Brain microvascular endothelial cell (primary cell): Measurements from ENCODE around the gene PACSIN2.

Source experiments
- DNase-seq: peaks from one replicate; pipeline ENCODE4 v3.0.0-alpha.2; 2020
- H3K27ac ChIP-seq: fragments of 250-450 bp; sonication (Bioruptor Pico); 2 replicates; pipeline ENCODE4 v1.5.1; 2020; ENCODE audit warnings: mild to moderate bottlenecking, moderate library complexity
- H3K27me3 ChIP-seq: fragments of 250-450 bp; sonication (Bioruptor Pico); replicated peaks from 2 replicates; pipeline ENCODE4 v1.5.1; 2020; ENCODE audit warnings: mild to moderate bottlenecking
- H3K36me3 ChIP-seq: fragments of 250-450 bp; sonication (Bioruptor Pico); replicated peaks from 2 replicates; pipeline ENCODE4 v1.5.1; 2020; ENCODE audit warnings: mild to moderate bottlenecking
- H3K4me3 ChIP-seq: 2 replicates; pipeline ENCODE4 v1.5.1; 2011; ENCODE audit warnings: low read depth, mild to moderate bottlenecking, control low read depth, low read length, moderate library complexity
- in situ Hi-C: cut with HindIII; loops from 2 replicates; pipeline ENCODE4 v1.10.0; 2017; ENCODE audit warnings: low sequenced_read_pairs, low pct_ligation_motif_present
- TF ChIP-seq, protein P1 (sequence below): IDR thresholded peaks from 2 replicates; pipeline ENCODE4 v1.5.1; 2011; ENCODE audit warnings: low read depth, mild to moderate bottlenecking, moderate library complexity, low read length, control low read depth, inconsistent platforms; ENCODE audit errors: missing control alignments

PACSIN2 gene

DNA sequence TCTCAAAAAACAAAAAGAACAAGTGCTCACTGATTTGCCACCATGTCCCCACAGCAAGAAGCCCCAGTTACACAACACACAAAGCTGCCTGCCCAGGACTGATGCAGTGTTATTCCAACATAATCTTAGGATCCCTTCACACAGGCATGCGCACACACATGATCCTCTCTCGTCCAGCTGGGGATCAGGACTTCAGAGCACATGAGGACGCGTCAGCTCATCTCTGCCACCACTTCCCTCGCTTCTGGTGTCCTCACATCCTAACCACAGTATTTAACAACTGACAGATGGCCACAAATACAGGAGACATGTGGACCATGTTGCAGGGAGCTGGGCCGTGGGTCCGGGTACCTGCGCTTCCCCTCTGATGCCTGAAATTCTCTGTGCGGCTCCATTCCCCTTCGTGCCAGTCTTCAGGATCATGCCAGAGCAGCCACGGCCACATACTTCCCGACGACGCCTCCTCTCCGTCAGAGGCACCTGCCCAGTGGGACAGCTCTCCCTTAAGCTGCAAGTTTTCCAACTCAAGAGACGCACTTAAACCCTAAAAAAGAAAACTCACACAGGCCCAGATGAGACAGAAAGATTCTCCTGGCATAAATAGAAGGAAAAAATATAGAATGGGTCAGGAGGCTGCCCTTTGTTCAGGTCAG, 68.3 kb downstream of the PACSIN2 start:
- no peak overlapping the region for H3K4me3 ChIP-seq
- in situ Hi-C loops = no loop called here

DNA sequence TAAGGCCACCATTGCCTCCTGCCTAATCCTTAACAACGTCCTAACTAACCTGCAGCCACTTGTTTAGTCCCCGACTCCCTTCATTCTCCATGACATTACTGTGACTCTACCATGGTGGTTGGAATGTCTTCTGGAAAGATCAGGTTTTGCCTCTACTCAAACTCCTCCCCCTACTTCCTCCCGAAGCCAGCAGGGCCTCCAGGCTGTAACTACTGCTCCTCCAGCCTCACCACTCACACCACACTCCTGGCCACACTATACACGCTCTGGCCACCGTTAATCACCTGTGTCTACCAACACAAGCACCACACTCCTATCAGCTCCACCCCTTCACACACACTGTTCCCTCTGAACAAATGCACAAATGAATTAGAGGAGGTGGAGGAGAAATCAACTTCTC, 69.2 kb downstream of the PACSIN2 start:
- TF ChIP-seq, protein P1, sequence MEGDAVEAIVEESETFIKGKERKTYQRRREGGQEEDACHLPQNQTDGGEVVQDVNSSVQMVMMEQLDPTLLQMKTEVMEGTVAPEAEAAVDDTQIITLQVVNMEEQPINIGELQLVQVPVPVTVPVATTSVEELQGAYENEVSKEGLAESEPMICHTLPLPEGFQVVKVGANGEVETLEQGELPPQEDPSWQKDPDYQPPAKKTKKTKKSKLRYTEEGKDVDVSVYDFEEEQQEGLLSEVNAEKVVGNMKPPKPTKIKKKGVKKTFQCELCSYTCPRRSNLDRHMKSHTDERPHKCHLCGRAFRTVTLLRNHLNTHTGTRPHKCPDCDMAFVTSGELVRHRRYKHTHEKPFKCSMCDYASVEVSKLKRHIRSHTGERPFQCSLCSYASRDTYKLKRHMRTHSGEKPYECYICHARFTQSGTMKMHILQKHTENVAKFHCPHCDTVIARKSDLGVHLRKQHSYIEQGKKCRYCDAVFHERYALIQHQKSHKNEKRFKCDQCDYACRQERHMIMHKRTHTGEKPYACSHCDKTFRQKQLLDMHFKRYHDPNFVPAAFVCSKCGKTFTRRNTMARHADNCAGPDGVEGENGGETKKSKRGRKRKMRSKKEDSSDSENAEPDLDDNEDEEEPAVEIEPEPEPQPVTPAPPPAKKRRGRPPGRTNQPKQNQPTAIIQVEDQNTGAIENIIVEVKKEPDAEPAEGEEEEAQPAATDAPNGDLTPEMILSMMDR = no peak
- Histone ChIP-seq H3K27ac (peak overlapping the region; percentile 4), H3K4me3 (no peak overlapping the region), H3K27me3 (no peaks in the 10 kb centered on the region), H3K36me3 (peaks cover 2% of the 10 kb centered on the region)
- no peak for DNase-seq
- in situ Hi-C loops = no loop called here

More for the DNA sequence above, 68.3 kb downstream of the PACSIN2 start:
- H3K27ac ChIP-seq = peak overlapping the region; percentile 15
- H3K36me3 ChIP-seq = peaks cover 2% of the 10 kb centered on the region
- no peaks in the 10 kb centered on the region for H3K27me3 ChIP-seq
- DNase-seq = no peak
- TF ChIP-seq, protein P1 = no peak

DNA sequence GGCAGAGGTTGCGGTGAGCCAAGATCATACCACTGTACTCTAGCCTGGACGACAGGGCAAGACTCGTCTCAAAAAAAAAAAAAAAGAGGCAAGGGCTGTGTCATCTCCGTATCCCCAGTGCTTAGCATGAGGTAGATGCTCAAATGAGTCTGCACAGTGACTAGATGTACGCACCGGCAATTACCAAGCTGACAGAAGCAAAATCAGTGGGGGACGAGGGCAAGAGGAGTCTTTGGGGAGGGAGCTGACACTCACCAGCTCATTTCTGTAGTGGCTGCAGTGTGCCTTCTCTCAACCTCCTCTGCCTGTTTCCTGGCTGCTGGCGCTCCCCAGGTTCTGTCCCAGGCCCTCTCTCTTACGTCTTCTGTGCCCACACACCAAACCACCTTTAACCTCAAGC, 69.9 kb downstream of the PACSIN2 start:
- no peak for DNase-seq
- Histone ChIP-seq H3K4me3 (no peak overlapping the region), H3K36me3 (peaks cover 2% of the 10 kb centered on the region), H3K27me3 (no peaks in the 10 kb centered on the region), H3K27ac (no peak overlapping the region)
- TF ChIP-seq, protein P1 = no peak
- in situ Hi-C loops = no loop called here

DNA sequence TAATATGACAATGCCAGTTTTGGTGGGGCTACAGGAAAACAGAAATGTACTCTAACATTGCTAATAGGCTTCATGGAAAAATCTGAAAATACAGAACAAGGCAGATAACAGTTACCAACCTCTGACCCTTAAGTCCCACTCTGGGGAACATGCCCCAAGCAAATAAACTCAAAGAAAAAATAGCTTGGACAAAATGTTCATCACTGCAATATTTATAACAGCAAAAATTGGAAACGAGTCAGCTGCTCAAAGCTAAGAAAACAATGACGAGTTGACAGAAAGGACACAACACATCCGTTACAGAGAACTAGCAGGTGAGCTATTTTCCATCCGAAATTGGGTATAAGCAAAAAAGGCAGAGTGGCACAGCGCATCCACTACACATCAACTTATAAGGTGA, 70.5 kb downstream of the PACSIN2 start:
- in situ Hi-C loops = no loop called here

DNA sequence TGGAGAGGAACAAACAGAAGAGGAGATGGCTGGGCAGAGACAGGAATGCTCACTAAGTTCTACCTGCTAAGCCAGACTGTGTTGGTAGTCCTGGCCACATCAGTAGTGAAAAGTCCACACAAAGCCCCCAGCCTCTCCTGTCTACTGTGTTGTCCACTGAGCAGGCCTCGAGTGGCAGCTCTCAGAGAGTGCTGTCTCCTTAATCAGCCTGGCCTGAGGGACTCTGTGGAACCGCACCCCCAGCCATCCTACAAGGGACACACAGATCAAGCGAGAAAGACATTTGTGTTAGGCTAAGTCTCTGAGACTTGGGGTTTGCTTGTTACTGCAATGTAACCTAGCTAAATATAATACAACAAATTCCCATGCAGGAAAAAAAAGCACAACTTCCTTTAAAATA, 71.0 kb downstream of the PACSIN2 start:
- in situ Hi-C loops = no loop called here

More for the DNA sequence above, 70.5 kb downstream of the PACSIN2 start:
- Histone ChIP-seq H3K4me3 (no peak overlapping the region), H3K36me3 (peaks cover 2% of the 10 kb centered on the region), H3K27ac (no peak overlapping the region), H3K27me3 (no peaks in the 10 kb centered on the region)
- no peak for DNase-seq
- TF ChIP-seq, protein P1 = no peak

DNA sequence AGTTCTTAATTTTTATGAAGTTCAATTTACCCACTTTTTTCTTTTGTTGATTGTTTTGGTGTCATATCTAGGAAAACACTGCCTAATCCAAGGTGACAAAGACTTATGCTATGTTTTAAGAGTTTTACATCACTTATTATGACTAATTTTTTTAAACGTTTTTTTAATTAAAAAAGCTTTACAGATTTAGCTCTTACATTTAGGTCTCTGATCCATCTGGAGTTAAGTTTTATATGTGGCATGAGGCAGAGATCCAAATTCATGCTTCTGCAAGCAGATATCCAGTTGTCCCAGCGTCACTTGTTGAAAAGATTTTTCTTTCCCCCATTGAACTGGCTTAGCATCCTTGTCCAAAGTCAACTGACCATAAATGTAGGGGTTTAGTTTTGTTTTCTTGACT, 72.6 kb downstream of the PACSIN2 start:
- Histone ChIP-seq H3K27ac (no peak overlapping the region), H3K36me3 (peaks cover 2% of the 10 kb centered on the region), H3K27me3 (no peaks in the 10 kb centered on the region), H3K4me3 (no peak overlapping the region)
- no peak for DNase-seq
- TF ChIP-seq, protein P1 = no peak
- in situ Hi-C loops = no loop called here

More for the DNA sequence above, 71.0 kb downstream of the PACSIN2 start:
- Histone ChIP-seq H3K27me3 (no peaks in the 10 kb centered on the region), H3K27ac (no peak overlapping the region), H3K4me3 (no peak overlapping the region), H3K36me3 (peaks cover 2% of the 10 kb centered on the region)
- no peak for DNase-seq
- TF ChIP-seq, protein P1 = no peak
